HG02798 (cell line): Measurements from ENCODE around the gene USP25.
A peak's percentile ranks its signal among the peaks of the same experiment; 100 is the strongest.

Source experiments
- ATAC-seq: cut with Tn5 transposase; IDR thresholded peaks from one replicate; pipeline ENCODE4 v1.9.1; 2021; ENCODE audit warnings: mild to moderate bottlenecking; ENCODE audit not compliant: unreplicated experiment, poor library complexity

Gene USP25

DNA sequence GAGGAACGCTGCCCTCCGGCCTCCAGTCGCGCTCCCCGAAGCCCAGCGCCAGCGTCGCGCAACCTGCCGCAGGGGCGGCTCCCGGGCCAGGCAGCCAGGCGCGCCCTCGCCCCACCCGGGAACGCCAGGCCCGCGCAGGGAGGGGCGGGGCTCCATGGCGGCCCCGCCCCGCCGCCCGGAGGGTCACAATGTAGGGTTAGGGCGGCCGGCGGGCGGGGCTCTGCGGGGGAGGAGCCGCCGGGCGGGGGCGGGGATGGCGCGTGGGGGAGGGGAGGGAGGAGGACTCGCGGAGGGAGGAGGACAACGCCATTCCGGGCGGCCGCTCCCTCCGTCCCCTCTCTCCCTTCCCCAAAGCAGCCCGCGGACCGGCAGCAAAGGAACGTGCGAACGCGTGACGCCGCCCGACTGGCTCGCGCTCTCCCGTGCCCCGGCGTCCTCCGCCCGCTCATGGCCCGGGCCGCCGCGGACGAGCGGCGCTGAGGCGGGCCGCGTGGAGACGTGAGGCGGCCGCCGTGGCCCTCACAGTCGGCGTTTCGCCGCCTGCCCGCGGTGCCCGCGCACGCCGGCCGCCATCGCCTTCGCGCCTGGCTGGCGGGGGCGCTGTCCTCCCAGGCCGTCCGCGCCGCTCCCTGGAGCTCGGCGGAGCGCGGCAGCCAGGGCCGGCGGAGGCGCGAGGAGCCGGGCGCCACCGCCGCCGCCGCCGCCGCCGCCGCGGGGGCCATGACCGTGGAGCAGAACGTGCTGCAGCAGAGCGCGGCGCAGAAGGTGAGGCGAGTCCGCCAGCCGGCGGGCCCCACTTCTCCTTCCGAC is at the start of gene USP25:
Gene USP25 (plus strand): TSS at position 309 of the 810 bp plus-strand sequence. CDS start 412 bp downstream, at position 721.
- ATAC-seq = peak; percentile 82

- no peak for ATAC-seq
Measured at GRCh38 chr21:15682186-15682895, 47.4 kb upstream of the USP25 start.

DNA sequence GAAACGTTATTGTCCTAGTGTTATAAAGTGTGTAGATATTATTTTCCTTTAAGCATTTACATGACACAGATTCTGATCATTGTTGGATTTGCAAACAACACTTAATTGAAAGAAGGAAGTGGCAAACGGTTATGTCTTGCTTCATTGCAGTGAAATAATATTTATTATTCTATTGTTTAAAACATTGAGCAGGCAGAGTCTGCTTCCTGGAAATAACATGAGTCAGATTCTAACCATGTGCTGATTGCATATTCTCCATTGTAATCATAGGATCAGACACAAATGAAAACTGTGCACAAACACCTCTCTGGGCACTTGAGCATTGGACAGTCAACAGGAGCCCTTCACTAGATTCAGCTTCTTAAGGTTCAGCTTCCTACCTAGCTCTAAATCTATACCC is 46.8 kb upstream of the USP25 start:
- no peak for ATAC-seq

DNA sequence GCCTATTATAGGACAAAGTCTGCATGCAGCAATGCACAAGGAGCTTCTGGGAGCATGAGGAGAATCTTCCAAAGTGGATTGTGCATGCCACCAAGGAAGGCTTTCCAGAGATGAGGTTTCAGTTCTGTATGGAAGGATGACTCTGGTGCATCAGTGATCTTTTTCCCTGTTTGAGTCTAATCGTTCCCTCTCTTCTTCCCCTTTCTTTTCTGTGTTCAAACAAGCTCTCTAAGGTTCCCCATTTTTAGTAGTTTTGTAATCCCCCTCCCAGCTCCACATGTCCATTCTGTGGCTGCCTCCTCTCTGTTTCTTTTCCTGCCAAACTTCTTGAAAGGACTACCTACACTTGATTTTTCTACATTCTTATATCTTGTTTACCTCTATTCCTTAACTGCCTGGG is 43.3 kb upstream of the USP25 start:
- no peak for ATAC-seq

DNA sequence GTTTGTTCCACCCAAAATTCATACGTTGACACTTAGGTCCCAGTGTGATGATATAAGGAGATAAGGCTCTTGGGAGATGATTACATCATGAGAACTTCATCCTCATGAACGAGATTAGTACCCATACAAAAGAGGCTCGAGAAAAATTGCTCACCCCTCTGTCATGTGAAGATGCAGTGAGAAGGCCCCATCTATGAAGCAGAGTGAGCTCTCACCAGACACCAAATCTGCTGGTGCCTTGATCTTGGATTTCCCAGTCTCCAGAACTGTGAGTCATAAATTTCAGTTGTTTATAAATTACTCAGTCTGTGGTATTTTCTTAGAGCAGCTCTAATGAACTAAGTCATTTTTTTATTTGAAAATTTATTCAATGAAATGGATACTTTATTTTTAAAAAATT is 42.6 kb upstream of the USP25 start:
- no peak for ATAC-seq

DNA sequence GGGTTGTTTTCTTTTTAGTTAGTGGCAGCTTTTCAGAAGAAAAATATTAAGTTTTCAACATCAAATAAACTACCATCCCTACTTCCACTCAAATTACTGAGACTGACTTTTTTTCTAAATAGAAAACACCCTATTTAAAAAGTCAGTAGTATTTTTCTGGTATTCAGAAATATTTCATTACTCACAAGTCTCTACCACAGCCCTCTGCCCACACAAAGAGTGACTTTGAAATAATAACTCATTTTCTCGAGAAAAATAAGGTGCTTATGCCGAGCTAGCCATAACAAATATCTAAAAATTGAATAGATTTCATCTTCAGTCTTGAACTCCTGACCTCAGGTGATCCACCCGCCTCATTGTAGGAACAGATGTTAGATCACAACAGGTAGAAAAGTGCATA is 41.8 kb upstream of the USP25 start:
- ATAC-seq = no peak

DNA sequence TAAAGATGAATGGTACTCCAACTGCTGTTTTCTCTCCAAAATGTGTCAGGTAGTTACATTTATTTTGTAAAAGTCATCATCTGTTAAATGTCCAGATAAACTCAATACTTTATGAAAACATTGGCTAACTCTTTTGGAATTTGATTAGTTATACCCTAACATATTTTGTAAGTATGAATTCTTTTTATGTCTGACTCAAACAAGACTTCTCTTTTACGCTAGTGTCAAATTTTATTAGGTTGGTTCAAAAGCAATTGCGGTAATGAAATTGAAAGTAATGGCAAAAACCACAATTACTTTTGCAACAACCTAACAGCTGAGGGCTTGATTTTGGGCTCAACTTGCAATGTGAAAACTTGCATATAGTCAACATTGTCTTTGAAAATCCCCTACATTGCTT is 41.0 kb upstream of the USP25 start:
- no peak for ATAC-seq

DNA sequence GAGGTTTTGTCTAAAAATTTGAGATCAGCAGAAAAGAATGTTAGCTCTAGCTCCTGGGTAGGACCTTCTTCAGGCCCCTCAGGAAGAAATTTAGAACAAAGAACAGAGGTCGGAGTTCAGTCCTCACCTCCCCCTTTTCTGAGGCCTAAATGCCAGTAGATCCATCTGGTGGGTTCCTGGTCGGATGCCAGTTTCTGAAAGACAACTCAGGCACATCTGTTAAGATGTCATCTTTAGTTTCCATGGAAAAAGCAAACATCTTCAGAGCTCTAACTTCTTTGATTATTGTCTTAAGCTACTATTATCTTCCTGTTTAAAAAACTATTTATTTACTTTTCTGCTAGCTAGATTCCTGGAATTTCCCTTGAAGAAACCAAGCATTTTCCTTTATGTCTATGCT is 37.1 kb upstream of the USP25 start:
- ATAC-seq = no peak

- no peak for ATAC-seq
Measured at GRCh38 chr21:15695241-15695640, 34.5 kb upstream of the USP25 start.

GRCh38 chr21:15701830-15702229 is 28.0 kb upstream of the USP25 start:
- ATAC-seq = no peak

- no peak for ATAC-seq
Measured at GRCh38 chr21:15703932-15704331, 25.9 kb upstream of the USP25 start.

DNA sequence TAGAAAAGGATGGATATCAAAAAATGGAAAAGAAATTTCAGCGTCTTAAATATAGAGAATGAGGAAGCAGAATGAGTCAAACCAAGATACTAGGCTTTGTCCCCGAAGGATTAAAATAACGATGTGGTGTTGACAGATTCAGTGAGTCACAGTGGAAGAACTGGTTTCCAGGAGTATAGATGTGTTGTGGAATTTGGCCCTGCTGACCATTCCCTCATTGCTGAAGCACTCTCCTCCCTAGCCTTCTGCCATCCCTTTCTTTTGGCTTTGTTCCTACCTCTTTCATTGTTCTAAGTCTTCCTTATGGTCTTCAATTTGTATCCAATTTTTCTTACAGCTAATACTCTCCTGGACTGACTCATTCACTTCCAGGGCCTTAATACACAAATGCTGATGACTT is 23.1 kb upstream of the USP25 start:
- ATAC-seq = no peak

- no peak for ATAC-seq
Measured at GRCh38 chr21:15713412-15713811, 16.4 kb upstream of the USP25 start.

DNA sequence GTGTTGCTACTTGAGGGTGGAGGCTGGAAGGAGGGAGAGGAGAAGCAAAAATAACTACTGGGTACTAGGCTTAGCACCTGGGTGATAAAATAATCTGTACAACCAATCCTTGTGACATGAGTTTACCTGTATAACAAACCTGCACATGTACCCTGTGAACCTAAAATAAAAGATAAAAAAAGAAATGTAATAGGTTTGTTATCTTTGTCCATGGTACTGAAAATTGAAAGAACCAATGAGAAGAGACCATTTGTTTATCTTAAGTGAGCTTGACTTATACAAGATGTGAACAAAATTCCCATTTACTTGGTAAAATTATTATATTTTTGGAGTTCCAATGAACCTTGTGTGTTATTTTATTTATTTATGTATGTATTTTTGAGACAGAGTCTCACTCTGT is 11.1 kb upstream of the USP25 start:
- no peak for ATAC-seq

- ATAC-seq = no peak
Measured at GRCh38 chr21:15719976-15720375, 9.8 kb upstream of the USP25 start.

- ATAC-seq = no peak
Measured at GRCh38 chr21:15722591-15723324, 7.0 kb upstream of the USP25 start.

DNA sequence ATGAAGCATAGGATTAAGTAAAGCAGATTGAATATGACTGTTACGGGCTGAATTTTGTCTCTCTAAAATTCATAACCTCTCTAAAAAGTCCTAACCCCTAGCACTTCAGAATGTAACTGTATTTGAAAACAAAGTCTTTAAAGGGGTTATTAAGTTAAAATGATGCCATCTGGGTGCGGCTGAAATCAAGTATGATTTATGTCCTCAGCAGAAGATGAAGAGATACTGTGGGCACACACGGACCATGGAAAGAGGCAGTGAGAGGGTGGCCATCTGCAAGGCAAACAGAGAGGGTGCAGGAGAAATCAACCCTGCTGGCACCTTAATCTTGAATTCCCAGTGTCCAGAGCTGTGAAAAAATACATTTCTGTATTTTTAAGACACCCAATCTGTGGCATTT is 3.8 kb upstream of the USP25 start:
- ATAC-seq = no peak

DNA sequence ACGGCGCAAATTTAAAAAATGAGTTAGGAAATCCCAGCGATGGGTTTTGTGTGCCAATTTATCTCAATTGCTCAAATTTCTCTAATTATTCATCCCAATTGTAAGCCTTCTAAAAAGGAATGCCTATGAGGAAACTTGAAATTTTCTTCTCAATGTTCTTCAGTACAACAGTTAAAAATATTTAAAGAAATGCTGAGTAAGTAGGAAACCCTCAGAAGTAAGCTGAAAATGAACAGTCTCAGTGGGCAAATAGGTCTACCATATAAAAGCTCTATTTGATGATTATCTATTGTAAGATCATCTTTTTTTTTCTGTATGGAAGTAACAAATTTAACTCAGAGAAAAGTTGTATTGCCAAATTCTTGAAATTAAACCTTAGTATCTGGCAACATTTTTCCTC is 1.7 kb upstream of the USP25 start:
- no peak for ATAC-seq

DNA sequence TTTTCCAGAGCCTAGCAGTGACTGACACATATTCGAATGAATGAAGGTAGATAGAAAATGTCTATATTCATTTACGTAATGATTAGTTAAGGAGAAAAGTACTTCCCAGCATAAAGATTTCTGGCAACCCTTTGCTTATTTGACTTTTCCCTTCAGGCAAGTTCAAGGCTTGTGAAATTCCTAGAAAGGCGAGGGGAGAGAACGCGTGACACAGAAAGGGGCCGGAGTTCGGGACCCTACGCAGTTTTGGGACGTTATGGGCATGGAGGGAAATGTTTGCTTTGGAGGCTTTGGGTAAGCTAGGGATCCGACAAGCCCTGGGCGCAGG is 472 bp upstream of the USP25 start:
- no peak for ATAC-seq

DNA sequence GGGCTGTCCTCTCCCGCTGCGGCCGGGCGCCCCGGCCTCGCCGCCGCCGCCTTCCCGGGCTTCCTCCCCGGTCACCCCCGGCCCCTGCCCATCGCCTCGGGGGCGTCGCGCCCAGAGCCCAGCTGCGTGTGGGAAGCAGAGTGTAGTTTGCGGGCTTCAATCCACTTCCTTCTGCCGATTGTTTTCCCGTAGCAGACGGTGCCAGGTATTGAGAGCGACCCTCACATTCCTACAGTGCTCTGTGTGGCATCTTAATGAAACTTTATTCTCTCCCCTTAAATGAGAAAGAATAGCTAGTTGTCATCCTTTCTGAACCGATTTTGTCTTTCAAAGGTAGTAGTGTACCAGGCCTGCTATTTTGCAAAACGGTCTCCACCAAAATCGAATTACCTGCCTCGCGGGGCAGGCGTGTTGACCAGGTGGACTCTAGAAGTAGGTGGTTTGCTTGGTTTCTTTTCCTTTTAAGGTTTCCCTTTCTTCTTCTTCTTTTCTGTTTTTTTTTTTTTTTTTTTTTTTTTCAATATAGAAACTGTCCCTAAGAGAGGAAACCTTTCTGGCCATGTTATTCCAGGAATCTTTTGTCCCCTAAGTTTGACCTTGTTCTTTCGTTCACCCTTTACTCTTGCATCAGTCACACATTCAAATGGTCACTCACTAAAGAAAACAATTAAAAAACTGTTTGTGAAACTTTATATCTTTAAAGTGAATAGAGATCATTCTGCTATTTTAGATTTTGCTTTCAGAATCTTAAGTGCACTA is 881 bp downstream of the USP25 start:
- ATAC-seq = no peak

GRCh38 chr21:15731243-15731613 is 1.4 kb downstream of the USP25 start:
- no peak for ATAC-seq
